ENCODE results near the gene NECTIN1. TPM values are rescaled to one million over a fixed set of nuclear protein-coding genes. Genes with fewer than 3 reads are reported as not detected.

NECTIN1 gene
- total and polyA plus RNA-seq, 2 of the 4 experiments (the other 2 are of a cell fraction): 2.3 to 4.2 TPM

DNA sequence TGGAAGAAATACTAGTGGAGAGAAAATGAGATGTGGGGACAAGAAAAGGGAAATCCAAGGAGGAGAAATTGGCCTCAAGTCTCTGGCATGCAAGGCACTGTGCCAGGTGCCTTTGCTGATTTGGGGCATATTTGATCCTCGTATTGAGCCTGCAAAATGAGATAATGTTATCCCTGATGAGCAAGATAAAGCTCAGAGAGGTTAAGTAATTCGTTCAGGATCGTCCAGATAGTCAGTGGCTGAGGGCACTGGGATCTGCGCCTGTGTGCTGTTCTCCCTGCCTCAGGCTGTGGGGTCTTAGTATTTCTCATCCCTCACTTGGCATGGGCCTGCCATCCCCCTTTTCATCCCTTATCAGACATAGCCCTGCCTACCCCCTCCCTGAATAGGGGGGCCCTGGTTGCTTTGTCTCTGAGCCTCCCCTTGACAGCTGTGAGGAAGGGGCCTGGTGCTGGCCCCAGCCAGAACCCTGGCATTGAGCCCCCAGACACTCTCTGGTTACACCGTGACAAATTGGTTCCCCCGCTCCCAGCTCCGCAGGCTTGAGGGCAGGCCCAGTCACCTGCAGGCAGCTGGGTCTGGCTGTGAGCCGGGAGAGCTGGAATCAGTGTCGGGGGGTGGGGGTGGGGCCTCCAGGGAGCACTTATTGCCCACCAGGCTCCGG, 85.7 kb downstream of the NECTIN1 start:
- no peaks in the 10 kb centered on the region for H4K20me1 ChIP-seq (ENCODE audit: insufficient read depth, low read length)
- CTCF ChIA-PET: no interaction called here
- in situ Hi-C loops (cut with MboI; ENCODE audit: low sequenced_read_pairs) (no loop called here), intact Hi-C loops (cut with micrococcal nuclease) (loop anchor here (5.0 kb wide), 1 partner anchor 161 kb away; no protein-coding TSS in a partner anchor), dilution Hi-C loops (cut with HindIII; ENCODE audit: low sequenced_read_pairs, unreplicated experiment) (no loop called here)
- no peaks in the 10 kb centered on the region for H3K79me1 ChIP-seq (ENCODE audit: low read depth in 1 of 2, low read length in 2 of 2)
- 80% methylated on average over 1 of the region's 10 CpGs; no CpG with 5 or more reads in 1 of the 2 experiments for WGBS, 2 experiments (ENCODE audit: extremely low coverage in 2 of 2, insufficient read length in 1 of 2)
- no peak for TF ChIP-seq SMC3 (IDR thresholded peaks at IDR 0.05; ENCODE audit: low read depth, low read length)
- TF ChIP-seq RFX5 (IDR thresholded peaks at IDR 0.05; ENCODE audit: low read depth, low read length): no peak
- TF ChIP-seq, protein P1, sequence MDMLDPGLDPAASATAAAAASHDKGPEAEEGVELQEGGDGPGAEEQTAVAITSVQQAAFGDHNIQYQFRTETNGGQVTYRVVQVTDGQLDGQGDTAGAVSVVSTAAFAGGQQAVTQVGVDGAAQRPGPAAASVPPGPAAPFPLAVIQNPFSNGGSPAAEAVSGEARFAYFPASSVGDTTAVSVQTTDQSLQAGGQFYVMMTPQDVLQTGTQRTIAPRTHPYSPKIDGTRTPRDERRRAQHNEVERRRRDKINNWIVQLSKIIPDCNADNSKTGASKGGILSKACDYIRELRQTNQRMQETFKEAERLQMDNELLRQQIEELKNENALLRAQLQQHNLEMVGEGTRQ (IDR thresholded peaks at IDR 0.05; ENCODE audit: low read depth, low read length): no peak
- TF ChIP-seq CEBPB (IDR thresholded peaks at IDR 0.05; ENCODE audit: low read depth, low read length): no peak
- no peak for TF ChIP-seq ELK1 (IDR thresholded peaks at IDR 0.05; ENCODE audit: borderline replicate concordance, low read depth, low read length)
- BruUV-seq (replicated peaks): no TSS peak
- no peak overlapping the region for H2BK15ac ChIP-seq (ENCODE audit: low read depth, low read length)
- no peak overlapping the region for H2BK5ac ChIP-seq (ENCODE audit: low read depth, low read length, poor library complexity, severe bottlenecking)
- H3K9me3 ChIP-seq (ENCODE audit: control insufficient read depth, insufficient read depth, low read length): no peaks in the 10 kb centered on the region
- no peak overlapping the region for H3K56ac ChIP-seq (ENCODE audit: extremely low read depth, insufficient read depth, low read length)
- no peak overlapping the region for H3K27ac ChIP-seq (ENCODE audit: insufficient read depth, low read length)
- no peak overlapping the region for H4K8ac ChIP-seq (ENCODE audit: low read depth in 2 of 2, low read length in 2 of 2)
- no peak overlapping the region for H2BK20ac ChIP-seq (ENCODE audit: low read depth, low read length)
- H2AK5ac ChIP-seq (ENCODE audit: low read depth, low read length): no peak overlapping the region
- no peak overlapping the region for H3K4ac ChIP-seq (ENCODE audit: low read depth, low read length)
- no peak overlapping the region for H2AFZ ChIP-seq (replicated peaks; ENCODE audit: low read length, poor library complexity)
- H3K4me3 ChIP-seq (ENCODE audit: insufficient read depth, low read depth, low read length): no peak overlapping the region
- POLR2A ChIA-PET (ENCODE audit: unreplicated experiment): no interaction called here
- H3K4me2 ChIP-seq (ENCODE audit: low read depth, low read length): no peak overlapping the region
- no peak for ATAC-seq (ENCODE audit: low read depth)
- no peak overlapping the region for H2BK120ac ChIP-seq (ENCODE audit: low read depth, low read length)
- no peak overlapping the region for H4K91ac ChIP-seq (ENCODE audit: insufficient read depth, low read depth, low read length)
- no peaks in the 10 kb centered on the region for H3K4me1 ChIP-seq (ENCODE audit: control insufficient read depth, insufficient read depth, low read length)
- H4K5ac ChIP-seq (ENCODE audit: low read depth, low read length): no peak overlapping the region
- H3K27me3 ChIP-seq (ENCODE audit: control insufficient read depth, insufficient read depth, low read length): peaks cover 36% of the 10 kb centered on the region; the same call in 1 of the 2 replicates
- no peak overlapping the region for H2AK9ac ChIP-seq (replicated peaks; ENCODE audit: low read depth, low read length, poor library complexity)
- no peak overlapping the region for H3K14ac ChIP-seq (replicated peaks; ENCODE audit: low read depth, low read length)
- no peak overlapping the region for H3K23ac ChIP-seq (ENCODE audit: low read depth, low read length)
- no peaks in the 10 kb centered on the region for H3K36me3 ChIP-seq (ENCODE audit: control insufficient read depth, insufficient read depth, low read length)
- no peak overlapping the region for H3K18ac ChIP-seq (ENCODE audit: low read depth, low read length)
- no peak overlapping the region for H3K9ac ChIP-seq (ENCODE audit: low read depth, low read length)
- DNase-seq: no peak
- no peaks in the 10 kb centered on the region for H3K9me1 ChIP-seq (ENCODE audit: insufficient read depth, low read length)

Measured in IMR-90 (cell line).